GM19328 (cell line): ENCODE results near the gene FAM83G.
"Not testable (repeated sequence)": the region's sequence is repeated elsewhere in the genome, so short reads cannot be mapped to it uniquely, and the experiment has no call there.

Source experiments
- ATAC-seq: cut with Tn5 transposase; IDR thresholded peaks from one replicate; pipeline ENCODE4 v1.9.1; 2021; ENCODE audit warnings: mild to moderate bottlenecking, moderate library complexity; ENCODE audit not compliant: unreplicated experiment

Gene FAM83G, protein sequence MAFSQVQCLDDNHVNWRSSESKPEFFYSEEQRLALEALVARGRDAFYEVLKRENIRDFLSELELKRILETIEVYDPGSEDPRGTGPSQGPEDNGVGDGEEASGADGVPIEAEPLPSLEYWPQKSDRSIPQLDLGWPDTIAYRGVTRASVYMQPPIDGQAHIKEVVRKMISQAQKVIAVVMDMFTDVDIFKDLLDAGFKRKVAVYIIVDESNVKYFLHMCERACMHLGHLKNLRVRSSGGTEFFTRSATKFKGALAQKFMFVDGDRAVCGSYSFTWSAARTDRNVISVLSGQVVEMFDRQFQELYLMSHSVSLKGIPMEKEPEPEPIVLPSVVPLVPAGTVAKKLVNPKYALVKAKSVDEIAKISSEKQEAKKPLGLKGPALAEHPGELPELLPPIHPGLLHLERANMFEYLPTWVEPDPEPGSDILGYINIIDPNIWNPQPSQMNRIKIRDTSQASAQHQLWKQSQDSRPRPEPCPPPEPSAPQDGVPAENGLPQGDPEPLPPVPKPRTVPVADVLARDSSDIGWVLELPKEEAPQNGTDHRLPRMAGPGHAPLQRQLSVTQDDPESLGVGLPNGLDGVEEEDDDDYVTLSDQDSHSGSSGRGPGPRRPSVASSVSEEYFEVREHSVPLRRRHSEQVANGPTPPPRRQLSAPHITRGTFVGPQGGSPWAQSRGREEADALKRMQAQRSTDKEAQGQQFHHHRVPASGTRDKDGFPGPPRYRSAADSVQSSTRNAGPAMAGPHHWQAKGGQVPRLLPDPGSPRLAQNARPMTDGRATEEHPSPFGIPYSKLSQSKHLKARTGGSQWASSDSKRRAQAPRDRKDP

DNA sequence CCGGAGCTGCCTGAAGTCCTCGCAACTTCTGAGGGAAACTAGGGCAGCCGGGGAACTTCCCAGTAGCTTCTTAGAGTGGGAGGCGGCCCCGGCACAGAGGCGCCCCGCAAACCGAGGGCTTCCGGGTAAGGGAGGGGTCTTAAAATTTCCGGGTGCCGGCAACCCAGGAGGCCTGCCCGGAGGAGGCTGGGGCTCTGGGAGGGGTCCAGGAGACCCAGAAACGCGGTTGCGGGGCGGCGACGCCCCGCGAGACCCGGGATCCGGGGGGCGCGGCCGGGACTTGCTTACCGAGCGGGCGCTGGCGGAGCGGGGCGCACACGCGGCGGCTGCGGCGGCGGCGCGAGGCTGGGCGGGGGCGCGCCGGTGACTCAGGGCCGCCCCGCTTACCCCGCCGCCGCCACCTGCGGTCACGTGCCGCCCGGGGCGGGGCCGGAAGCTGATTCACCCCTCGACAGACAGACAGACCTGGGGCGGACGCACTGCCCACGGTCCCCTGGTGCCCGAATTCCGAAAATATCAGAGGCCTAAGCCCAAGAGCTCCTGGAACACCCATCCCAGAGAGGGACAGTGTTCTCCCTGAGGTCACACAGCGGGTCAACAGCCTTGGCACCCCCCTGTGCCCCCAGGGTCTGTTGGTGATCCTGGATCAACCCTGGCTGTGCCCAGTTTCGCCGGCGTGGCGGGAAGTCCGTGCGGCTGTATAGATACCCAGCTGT lies at the start of gene FAM83G:
Gene FAM83G (minus strand): TSS at position 344 of the 716 bp plus-strand sequence. CDS start 723 bp downstream, outside the sequence.
- peak; percentile 60 for ATAC-seq

GRCh38 chr17:19048826-19049225 lies 44.3 kb upstream of the FAM83G start:
- not testable (repeated sequence) for ATAC-seq

DNA sequence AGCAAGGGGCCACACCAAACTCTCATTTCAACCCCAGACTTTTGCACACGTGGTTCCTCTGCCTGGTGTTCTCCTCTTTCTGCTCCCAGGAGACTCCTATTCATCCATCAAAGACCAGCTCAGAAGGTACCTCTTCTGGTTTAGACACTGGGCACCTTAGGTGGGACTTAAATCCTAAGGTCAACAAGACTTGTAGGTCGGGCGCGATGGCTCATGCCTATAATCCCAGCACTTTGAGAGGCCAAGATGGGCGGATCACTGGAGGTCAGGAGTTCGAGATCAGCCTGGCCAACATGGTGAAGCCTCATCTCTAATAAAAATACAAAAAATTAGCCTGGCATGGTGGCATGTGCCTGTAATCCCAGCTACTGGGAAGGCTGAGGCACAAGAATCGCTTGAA lies 42.9 kb upstream of the FAM83G start:
- ATAC-seq: not testable (repeated sequence)

- ATAC-seq: not testable (repeated sequence)
These were observed 42.3 kb upstream of the FAM83G start, which contains the start of gene GRAP for GRCh38 chr17:19046782-19047375. Gene GRAP (minus strand): TSS chr17:19046957. CDS start chr17:19046926, 31 bp downstream.

DNA sequence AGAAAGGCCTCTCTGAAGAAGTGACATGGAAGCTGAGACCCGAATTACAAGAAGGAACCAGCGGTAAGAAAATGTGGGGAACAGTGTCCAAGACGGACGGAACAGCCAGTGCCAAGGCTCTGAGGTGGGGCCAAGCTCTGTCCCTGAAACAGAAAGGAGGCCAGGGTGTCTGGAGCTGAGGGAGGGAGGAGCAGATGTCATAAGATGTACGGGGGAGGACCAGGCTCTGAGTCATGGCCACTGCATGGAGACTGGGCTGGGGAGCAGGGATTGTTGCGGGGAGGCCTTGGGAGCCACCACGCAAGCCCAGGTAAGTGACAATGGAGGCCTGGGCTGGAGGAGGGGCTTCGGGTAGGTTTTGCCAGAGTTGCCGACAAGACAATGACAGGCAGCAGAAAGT lies 40.1 kb upstream of the FAM83G start:
- ATAC-seq: not testable (repeated sequence)

- not testable (repeated sequence) for ATAC-seq
These were observed 38.5 kb upstream of the FAM83G start for GRCh38 chr17:19043032-19043431.

GRCh38 chr17:19042369-19042768 lies 37.8 kb upstream of the FAM83G start:
- ATAC-seq: not testable (repeated sequence)

DNA sequence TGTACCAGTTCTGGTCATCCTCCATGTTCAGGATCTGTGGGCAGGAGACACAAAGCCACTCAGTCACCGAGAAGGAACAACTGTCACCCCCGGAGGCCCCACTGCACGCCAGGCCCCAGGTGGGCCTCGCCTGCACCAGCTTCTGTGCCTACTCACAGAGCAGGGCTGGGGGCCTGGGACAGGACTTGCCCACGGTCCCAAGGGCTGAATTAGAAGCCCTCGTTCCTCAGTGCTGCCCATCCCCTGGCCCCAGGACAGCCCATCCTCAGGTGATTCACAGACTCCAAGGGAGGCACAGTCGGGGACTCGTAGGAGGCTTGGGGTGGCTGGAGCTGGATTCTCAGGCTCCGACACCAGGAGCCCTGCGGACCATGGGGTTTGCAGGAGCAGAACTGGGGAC lies 37.3 kb upstream of the FAM83G start:
- ATAC-seq: not testable (repeated sequence)

DNA sequence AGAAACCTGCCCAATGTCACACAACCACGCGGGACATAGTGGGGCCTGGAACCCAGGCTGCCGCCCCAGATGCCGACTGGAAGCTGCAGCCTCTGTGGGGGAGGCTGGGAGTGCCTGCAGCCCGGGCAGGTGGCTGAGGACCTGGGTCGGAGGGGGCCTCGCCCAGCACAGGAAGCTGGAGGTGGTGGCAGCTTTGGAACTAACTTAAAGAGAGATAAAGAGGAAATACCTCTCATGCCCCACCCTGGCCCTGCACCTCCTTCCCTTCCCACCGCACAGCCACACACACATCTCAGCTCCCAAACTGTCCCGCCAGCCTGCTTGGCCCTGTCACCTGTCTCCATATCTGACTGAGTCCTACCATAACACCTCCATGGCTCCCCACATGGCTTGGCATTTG lies 35.8 kb upstream of the FAM83G start:
- not testable (repeated sequence) for ATAC-seq

GRCh38 chr17:19038730-19039129 lies 34.2 kb upstream of the FAM83G start:
- ATAC-seq: not testable (repeated sequence)

- not testable (repeated sequence) for ATAC-seq
These were observed 33.4 kb upstream of the FAM83G start for GRCh38 chr17:19038007-19038406.

GRCh38 chr17:19037547-19037946 lies 33.0 kb upstream of the FAM83G start:
- not testable (repeated sequence) for ATAC-seq

- ATAC-seq: not testable (repeated sequence)
These were observed 31.6 kb upstream of the FAM83G start for GRCh38 chr17:19036186-19036585.

DNA sequence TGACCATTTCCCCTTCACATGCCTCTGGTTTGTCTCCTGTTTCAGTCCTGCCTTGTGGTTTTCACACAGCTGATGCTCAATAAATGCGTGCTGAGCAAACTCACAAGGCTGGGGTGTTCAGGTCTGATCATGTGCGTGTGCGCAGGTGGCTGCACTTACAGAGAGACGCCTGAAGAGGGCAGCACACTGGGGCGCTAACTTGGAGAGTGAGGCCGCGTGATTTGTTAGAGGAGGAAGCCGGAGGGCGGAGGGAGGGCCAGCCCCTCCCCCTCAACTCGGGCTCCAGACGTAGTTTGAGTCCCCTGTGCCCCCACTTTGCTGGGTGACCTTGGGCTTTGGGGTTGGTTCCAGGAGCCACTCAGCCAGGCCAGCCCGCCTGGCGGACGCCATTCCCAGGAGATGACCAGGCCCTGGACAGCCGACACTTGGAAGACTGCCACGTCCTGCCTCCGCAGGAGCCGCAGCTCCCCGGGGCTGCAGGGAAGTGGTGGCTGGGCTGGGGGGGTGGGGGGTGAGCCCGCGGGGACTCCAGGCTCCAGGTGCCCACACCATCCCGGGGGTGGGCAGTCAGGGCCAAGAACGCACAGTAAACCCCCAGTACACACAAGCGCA lies 27.9 kb upstream of the FAM83G start:
- not testable (repeated sequence) for ATAC-seq

DNA sequence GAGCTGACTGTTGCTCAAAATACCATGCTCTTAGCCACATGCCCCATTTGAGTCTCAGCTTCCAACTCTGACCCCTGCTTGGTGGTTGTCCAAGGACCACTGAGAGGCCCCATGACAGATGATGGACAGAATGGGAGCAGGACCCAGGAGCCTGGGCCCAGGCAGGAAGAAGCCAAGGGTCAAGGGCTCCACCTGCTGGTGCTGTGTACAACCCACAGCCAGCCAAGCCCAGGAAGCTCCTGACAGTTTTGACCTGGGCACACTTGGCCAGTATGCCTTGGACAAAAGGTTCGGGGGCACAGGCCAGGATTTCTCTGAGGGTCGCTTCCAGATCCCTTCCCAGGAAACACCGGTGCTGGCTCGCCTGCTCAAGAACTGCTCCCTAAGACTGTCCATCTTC lies 27.2 kb upstream of the FAM83G start:
- ATAC-seq: not testable (repeated sequence)

GRCh38 chr17:19030771-19031449 lies 26.3 kb upstream of the FAM83G start:
- ATAC-seq: not testable (repeated sequence)

DNA sequence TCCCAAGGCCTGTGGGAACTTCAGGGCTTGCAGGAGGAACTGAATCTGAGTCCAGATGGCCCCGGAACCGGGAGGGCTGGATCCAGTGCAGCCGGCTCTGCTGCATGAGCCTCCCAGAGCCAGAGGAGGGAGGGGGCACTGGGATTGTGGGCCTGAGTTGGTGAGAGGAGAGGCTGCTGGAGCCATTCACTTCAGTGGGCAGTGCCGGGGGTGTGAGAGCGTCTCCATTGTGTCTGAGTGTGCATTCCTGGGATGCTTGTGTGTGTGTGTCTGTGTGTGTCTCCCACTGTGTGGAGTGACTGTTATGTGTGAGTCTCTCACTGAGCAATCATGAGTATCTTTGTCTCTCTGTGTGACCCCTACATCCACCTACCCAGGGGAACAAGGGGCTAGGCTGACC lies 25.2 kb upstream of the FAM83G start:
- ATAC-seq: not testable (repeated sequence)

DNA sequence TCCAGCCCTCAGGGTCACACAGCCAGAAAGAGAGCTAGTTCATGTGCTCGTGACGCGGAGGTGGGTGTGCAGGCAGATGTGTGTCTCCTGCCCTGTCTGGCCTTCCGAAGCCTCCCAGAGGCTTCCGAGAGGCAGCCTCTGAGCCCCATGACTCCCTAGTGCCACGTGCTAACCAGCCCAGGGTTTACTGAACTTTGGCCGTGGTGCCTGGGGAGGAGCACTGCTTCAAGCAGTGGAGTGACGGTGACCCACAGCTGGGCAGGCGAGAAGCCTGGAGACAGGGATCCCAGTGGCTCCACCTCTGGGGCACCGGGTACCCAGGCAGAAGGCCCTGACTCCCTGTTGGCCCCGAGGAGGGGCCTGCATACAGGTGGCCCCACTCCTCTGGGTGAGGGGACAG lies 24.1 kb upstream of the FAM83G start:
- not testable (repeated sequence) for ATAC-seq
